GM12865 (cell line): ENCODE measurements around the gene ADAM12.

Experiments
- DNase-seq: peaks from one replicate; pipeline ENCODE4 v3.0.0; 2010; ENCODE audit warnings: low read depth
- H3K4me3 ChIP-seq: 2 replicates; pipeline ENCODE4 v1.5.1; 2011; ENCODE audit warnings: mild to moderate bottlenecking, low read depth, low read length, control low read depth
- TF ChIP-seq, protein P1 (sequence below): IDR thresholded peaks from 2 replicates; pipeline ENCODE4 v1.5.1; 2011; ENCODE audit warnings: low read length, control low read depth, low read depth, inconsistent platforms; ENCODE audit not compliant: insufficient read depth; ENCODE audit errors: missing control alignments

ADAM12 gene

GRCh38 chr10:126407831-126408230 is 19.6 kb upstream of the ADAM12 start:
- H3K4me3 ChIP-seq = no peak overlapping the region
- DNase-seq = no peak
- TF ChIP-seq, protein P1, sequence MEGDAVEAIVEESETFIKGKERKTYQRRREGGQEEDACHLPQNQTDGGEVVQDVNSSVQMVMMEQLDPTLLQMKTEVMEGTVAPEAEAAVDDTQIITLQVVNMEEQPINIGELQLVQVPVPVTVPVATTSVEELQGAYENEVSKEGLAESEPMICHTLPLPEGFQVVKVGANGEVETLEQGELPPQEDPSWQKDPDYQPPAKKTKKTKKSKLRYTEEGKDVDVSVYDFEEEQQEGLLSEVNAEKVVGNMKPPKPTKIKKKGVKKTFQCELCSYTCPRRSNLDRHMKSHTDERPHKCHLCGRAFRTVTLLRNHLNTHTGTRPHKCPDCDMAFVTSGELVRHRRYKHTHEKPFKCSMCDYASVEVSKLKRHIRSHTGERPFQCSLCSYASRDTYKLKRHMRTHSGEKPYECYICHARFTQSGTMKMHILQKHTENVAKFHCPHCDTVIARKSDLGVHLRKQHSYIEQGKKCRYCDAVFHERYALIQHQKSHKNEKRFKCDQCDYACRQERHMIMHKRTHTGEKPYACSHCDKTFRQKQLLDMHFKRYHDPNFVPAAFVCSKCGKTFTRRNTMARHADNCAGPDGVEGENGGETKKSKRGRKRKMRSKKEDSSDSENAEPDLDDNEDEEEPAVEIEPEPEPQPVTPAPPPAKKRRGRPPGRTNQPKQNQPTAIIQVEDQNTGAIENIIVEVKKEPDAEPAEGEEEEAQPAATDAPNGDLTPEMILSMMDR = no peak

- no peak for DNase-seq
- TF ChIP-seq, protein P1 = no peak
- no peak overlapping the region for H3K4me3 ChIP-seq
Observed at GRCh38 chr10:126405239-126405775, 17.0 kb upstream of the ADAM12 start.

- TF ChIP-seq, protein P1 = no peak
- DNase-seq = no peak
- H3K4me3 ChIP-seq = no peak overlapping the region
Observed at GRCh38 chr10:126402721-126403695, 14.7 kb upstream of the ADAM12 start.

DNA sequence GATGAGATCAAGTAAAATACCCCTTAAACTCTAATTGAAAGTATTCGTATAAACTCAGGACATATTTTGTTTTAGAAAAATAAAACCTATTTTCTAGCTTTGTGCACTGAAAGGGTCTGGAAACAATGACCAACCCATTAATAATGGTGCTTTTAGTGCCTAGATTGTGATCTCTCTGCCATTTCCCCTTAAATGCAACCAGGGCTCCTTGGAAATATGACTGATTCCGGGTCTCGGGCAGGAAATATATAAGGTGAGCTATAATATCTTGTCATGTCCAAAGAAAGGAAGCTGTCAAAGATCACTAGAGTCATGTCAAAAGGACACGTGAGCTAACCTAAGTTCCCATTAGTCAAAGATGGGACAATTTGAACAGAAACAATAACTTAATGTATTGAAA is 12.4 kb upstream of the ADAM12 start:
- H3K4me3 ChIP-seq = no peak overlapping the region
- no peak for DNase-seq
- TF ChIP-seq, protein P1 = no peak

- TF ChIP-seq, protein P1 = no peak
- no peak for DNase-seq
Observed at GRCh38 chr10:126398924-126399323, 10.6 kb upstream of the ADAM12 start.

DNA sequence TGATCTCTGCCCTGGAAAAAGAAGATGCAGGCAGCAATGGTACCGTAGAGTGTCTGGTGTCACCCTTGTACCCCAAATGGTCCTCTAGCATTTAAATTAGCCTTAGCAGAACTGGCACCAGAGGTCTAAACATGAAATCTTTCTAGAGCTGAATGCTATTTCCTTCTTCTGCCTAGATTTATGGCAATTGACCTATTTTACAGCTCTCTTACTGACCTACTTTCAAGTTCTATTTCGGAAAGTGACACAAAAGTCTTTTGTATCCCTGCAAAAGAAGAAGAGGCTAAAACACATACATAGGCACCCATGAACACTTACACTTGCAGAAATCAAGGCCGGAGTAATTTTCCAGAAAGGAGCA is 10.1 kb upstream of the ADAM12 start:
- H3K4me3 ChIP-seq = no peak overlapping the region
- no peak for DNase-seq
- TF ChIP-seq, protein P1 = no peak

More at GRCh38 chr10:126398924-126399323, 10.6 kb upstream of the ADAM12 start:
- H3K4me3 ChIP-seq = no peak overlapping the region
